C4-2B (cell line): ENCODE data around the gene GPR146.

Experiments
- ZFX ChIP-seq: fragments of 450-650 bp; IDR thresholded peaks from 2 replicates; pipeline ENCODE4 v1.6.1; 2017
- TF ChIP-seq, protein P1 (sequence below): fragments of 450-650 bp; conservative IDR thresholded peaks from 2 replicates; pipeline ENCODE4 v1.5.1; 2017; ENCODE audit warnings: mild to moderate bottlenecking

DNA sequence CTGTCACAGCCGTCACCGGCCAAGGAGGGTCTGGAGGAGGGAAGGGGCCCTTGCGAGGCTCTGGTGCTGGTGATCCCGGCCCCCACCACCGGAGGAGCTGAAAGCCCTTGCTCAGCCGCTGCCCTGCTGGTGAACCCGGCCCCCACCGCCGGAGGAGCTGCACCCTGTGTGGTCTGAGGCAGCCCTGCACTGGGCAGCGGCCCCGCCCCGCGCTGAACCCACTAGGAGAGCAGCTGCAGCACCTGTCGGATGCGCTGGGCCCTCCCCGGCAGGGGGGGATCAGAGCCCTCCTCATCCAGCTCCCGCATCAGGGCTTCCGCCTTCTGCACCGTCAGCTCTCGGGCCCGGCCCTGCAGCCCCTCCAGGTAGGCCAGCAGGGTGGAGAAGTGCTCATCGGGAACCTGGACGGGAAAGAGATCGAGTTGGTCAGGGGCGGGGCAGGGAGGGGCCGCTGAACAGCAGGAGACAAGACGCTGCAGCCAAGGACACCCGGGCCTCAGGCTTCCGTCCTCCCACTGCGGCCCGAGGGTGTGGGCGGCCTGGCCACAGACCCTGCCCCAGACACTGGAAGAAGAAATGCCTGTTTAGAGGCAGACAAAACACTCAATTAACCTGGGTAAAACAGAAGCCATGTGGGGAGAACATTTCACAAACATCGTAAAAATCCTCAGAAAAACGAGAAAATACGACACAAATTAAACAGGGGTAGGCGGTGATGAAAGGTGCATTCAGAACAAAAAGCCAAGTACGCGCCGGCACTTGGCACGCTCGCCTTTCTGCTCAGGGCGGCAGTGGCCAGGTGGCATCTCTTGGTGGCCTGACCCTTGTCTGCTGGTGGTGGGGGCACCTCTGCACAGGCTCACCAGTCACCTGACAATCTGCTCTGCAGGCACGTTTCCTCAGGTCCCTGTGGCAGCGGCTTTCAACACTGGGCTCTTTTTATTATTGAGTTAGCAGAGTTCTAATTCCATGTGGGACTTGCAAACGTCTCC, 46.6 kb upstream of the GPR146 start:
- TF ChIP-seq, protein P1, sequence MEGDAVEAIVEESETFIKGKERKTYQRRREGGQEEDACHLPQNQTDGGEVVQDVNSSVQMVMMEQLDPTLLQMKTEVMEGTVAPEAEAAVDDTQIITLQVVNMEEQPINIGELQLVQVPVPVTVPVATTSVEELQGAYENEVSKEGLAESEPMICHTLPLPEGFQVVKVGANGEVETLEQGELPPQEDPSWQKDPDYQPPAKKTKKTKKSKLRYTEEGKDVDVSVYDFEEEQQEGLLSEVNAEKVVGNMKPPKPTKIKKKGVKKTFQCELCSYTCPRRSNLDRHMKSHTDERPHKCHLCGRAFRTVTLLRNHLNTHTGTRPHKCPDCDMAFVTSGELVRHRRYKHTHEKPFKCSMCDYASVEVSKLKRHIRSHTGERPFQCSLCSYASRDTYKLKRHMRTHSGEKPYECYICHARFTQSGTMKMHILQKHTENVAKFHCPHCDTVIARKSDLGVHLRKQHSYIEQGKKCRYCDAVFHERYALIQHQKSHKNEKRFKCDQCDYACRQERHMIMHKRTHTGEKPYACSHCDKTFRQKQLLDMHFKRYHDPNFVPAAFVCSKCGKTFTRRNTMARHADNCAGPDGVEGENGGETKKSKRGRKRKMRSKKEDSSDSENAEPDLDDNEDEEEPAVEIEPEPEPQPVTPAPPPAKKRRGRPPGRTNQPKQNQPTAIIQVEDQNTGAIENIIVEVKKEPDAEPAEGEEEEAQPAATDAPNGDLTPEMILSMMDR: no peak
- TF ChIP-seq ZFX: no peak
